ENCODE measurements around the gene TDRD9.
"Not testable (repeated sequence)": the region's sequence is repeated elsewhere in the genome, so short reads cannot be mapped to it uniquely, and the experiment has no call there.

The TDRD9 gene

GRCh38 chr14:103928011-103928890 lies at the start of gene TDRD9:
TSS of gene TDRD9 (plus strand) at chr14:103928456. CDS start at chr14:103928510, 54 bp downstream.
- DNase-seq: no peak

GRCh38 chr14:103879118-103879569 lies 49.1 kb upstream of the TDRD9 start:
- DNase-seq: no peak

GRCh38 chr14:103879570-103880347 lies 48.5 kb upstream of the TDRD9 start:
- no peak for DNase-seq

GRCh38 chr14:103880348-103881267 lies 47.6 kb upstream of the TDRD9 start:
- peak; percentile 55 for DNase-seq

- no peak for DNase-seq
Measured at GRCh38 chr14:103881268-103882201, 46.7 kb upstream of the TDRD9 start.

GRCh38 chr14:103882503-103883262 lies 45.6 kb upstream of the TDRD9 start:
- DNase-seq: no peak

GRCh38 chr14:103883263-103883523 lies 45.1 kb upstream of the TDRD9 start:
- no peak for DNase-seq

- no peak for DNase-seq
Measured at GRCh38 chr14:103884854-103885253, 43.4 kb upstream of the TDRD9 start.

GRCh38 chr14:103885509-103885932 lies 42.7 kb upstream of the TDRD9 start:
- DNase-seq: no peak

- DNase-seq: no peak
Measured at GRCh38 chr14:103886304-103887169, 41.7 kb upstream of the TDRD9 start.

GRCh38 chr14:103887170-103887501 lies 41.1 kb upstream of the TDRD9 start:
- no peak for DNase-seq

- no peak for DNase-seq
Measured at GRCh38 chr14:103887557-103888115, 40.6 kb upstream of the TDRD9 start.

GRCh38 chr14:103889002-103889312 lies 39.3 kb upstream of the TDRD9 start:
- DNase-seq: not testable (repeated sequence)

- no peak for DNase-seq
Measured at GRCh38 chr14:103889313-103890051, 38.8 kb upstream of the TDRD9 start.

- DNase-seq: no peak
Measured at GRCh38 chr14:103890052-103890371, 38.2 kb upstream of the TDRD9 start.

GRCh38 chr14:103890821-103891666 lies 37.2 kb upstream of the TDRD9 start:
- no peak for DNase-seq

- DNase-seq: no peak
Measured at GRCh38 chr14:103891667-103892215, 36.5 kb upstream of the TDRD9 start.

GRCh38 chr14:103892247-103892646 lies 36.0 kb upstream of the TDRD9 start:
- DNase-seq: no peak
